ENCODE measurements around the gene ZC3H4.

The ZC3H4 gene

GRCh38 chr19:47047763-47048405 is 65.7 kb downstream of the ZC3H4 start:
- peak; percentile 28 for DNase-seq (ENCODE audit: low read depth)

GRCh38 chr19:47047272-47047762 is 66.3 kb downstream of the ZC3H4 start:
- no peak for DNase-seq (ENCODE audit: low read depth)

- DNase-seq (ENCODE audit: low read depth) = no peak
Measured at GRCh38 chr19:47045867-47046470, 67.6 kb downstream of the ZC3H4 start.

DNA sequence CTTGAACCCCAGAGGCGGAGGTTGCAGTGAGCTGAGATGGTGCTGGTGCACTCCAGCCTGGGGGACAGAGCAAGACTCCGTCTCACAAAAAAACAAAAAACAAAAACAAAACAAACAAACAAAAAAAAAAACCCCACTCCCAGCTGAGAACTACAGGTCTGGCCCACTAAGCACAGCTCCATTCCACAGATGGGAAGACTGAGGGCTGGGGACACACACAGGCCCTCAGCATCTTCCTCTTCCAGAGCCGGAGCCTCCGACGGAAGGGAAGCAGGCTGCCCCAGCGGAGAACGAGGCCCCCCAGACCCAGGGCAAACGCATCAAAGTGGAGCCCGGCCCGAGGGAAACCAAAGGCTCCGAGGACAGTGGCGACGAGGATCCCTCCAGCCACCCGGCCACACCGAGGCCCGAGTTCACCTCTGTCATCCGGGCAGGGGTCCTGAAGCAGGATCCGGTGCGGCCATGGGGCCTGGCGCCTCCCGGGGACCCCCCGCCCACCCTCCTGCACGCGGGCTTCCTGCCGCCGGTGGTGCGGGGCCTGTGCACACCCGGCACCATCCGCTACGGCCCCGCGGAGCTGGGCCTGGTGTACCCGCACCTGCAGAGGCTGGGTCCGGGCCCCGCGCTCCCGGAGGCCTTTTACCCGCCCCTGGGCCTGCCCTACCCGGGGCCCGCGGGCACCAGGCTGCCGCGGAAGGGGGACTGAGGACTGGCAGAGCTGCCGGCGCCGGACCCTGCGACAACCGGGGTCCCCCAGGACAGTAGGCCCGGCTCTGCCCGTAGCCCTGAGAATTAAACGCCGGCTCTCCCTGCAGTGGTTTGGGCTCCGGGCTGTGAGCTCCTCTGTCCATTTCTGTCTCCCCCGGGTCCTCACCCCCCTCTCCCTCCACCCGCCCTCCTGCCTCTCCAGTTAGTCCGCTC is 68.4 kb downstream of the ZC3H4 start:
- no peak for DNase-seq (ENCODE audit: low read depth)

DNA sequence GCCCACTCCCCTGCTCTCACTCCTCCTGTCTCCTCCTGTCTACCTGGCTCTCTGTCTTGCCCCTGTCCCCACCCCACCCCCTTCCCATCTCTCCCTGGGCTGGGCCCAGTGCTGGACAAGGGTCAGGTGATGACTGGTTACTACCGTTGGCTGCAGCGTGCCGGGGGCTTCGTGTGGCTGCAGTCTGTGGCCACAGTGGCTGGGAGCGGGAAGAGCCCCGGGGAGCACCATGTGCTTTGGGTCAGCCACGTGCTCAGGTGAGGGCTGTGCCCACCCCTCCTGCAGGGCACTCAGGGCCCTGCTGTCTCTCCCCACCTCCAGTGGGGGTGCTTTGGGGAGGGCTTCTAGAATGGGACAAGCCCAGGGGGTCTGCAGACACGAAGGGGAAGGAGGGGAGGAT is 72.7 kb downstream of the ZC3H4 start:
- no peak for DNase-seq (ENCODE audit: low read depth)

GRCh38 chr19:47039239-47039874 is 74.2 kb downstream of the ZC3H4 start:
- DNase-seq (ENCODE audit: low read depth) = no peak

GRCh38 chr19:47037766-47038165 is 75.8 kb downstream of the ZC3H4 start:
- DNase-seq (ENCODE audit: low read depth) = no peak

- no peak for DNase-seq (ENCODE audit: low read depth)
Measured at GRCh38 chr19:47036097-47036651, 77.4 kb downstream of the ZC3H4 start.

GRCh38 chr19:47035127-47036096 is 78.2 kb downstream of the ZC3H4 start:
- peak; percentile 90 for DNase-seq (ENCODE audit: low read depth)

- DNase-seq (ENCODE audit: low read depth) = peak; percentile 42
Measured at GRCh38 chr19:47032171-47032811, 81.3 kb downstream of the ZC3H4 start.

GRCh38 chr19:47028195-47028601 is 85.4 kb downstream of the ZC3H4 start:
- DNase-seq (ENCODE audit: low read depth) = no peak

DNA sequence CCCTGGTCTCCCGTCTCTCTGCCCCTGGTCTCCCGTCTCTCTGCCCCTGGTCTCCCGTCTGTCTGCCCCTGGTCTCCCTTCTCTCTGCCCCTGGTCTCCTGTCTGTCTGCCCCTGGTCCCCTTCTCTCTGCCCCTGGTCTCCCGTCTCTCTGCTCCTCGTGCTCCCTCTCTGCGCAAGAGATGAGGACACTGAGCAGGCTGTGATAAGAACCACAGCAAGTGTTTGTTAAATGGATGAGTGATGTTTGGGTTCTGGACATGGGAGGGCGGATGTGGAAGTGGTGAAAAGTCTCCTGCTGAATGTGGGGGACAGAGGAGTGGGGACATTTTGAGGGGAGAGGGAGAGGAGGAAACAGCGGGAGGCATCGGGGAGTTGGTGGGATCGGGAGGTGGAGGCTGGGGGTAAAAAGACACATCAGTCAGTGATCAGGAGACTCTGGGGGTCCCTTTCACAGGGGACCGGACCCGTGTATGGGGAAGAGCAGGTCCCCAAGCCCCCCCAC is 85.9 kb downstream of the ZC3H4 start:
- DNase-seq (ENCODE audit: low read depth) = no peak

GRCh38 chr19:47026889-47027288 is 86.7 kb downstream of the ZC3H4 start:
- no peak for DNase-seq (ENCODE audit: low read depth)

- DNase-seq (ENCODE audit: low read depth) = no peak
Measured at GRCh38 chr19:47026156-47026555, 87.4 kb downstream of the ZC3H4 start.

DNA sequence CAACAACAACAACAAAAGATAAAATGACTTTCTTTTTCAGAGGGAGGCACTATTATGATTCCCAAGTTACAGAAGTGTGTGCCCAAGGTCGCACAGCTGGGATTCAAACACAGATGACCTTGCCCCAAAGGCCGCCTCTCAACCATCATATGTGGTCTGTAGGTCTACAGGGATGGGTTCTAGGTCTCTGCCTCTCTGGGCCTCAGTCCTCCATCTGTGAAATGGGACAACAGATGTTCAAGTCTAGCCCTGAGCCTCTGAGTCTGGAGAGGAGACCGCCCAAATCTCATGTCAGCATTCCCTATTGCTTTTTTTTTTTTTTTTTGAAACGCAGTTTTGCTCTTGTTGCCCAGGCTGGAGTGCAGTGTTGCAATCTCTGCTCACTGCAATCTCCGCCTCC is 89.1 kb downstream of the ZC3H4 start:
- DNase-seq (ENCODE audit: low read depth) = no peak

- no peak for DNase-seq (ENCODE audit: low read depth)
Measured at GRCh38 chr19:47023448-47023794, 90.2 kb downstream of the ZC3H4 start.

GRCh38 chr19:47022541-47023447 is 90.8 kb downstream of the ZC3H4 start:
- DNase-seq (ENCODE audit: low read depth) = no peak

DNA sequence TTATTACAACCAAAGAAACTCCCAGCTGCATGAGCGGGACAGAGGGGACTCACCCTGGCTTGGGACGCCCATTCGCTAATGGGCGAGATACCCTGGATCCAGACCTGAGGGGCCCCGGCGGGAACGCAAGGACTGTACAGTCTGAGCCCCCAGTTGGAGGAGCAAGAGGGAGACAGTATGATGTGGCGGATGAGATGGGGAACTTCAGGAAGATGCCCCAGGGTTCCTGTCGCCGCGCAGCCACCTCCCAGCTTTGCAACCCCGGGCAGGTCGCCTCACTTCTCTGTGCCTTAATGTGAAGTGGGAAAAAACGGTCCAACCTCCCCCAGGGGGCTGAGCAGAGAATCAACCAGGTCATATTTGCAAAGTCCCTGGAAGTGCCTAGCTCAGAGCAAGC is 91.4 kb downstream of the ZC3H4 start:
- no peak for DNase-seq (ENCODE audit: low read depth)

GRCh38 chr19:47021536-47022139 is 91.9 kb downstream of the ZC3H4 start:
- DNase-seq (ENCODE audit: low read depth) = no peak
